Bronchial smooth muscle cell (primary cell): Measurements from ENCODE around the gene NCR1. TPM values are rescaled to one million over a fixed set of nuclear protein-coding genes. Genes with fewer than 3 reads are reported as not detected.

Source experiments
- total RNA-seq: library from RNA; depleted of rRNA; stranded (reverse); fragments of >200 nt; gene quantifications from 2 replicates; pipeline ENCODE4 v1.2.1, GENCODE V29; 2014

NCR1 gene, protein sequence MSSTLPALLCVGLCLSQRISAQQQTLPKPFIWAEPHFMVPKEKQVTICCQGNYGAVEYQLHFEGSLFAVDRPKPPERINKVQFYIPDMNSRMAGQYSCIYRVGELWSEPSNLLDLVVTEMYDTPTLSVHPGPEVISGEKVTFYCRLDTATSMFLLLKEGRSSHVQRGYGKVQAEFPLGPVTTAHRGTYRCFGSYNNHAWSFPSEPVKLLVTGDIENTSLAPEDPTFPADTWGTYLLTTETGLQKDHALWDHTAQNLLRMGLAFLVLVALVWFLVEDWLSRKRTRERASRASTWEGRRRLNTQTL
- total RNA-seq: not detected in 2 replicates

GRCh38 chr19:54905803-54906511 lies at the start of gene NCR1:
Gene NCR1 (plus strand): TSS chr19:54906148. CDS start chr19:54906188, 40 bp downstream.

GRCh38 chr19:54873990-54874389 lies 32.0 kb upstream of the NCR1 start, which contains the start of gene FCAR:
Gene FCAR (plus strand): TSS chr19:54874235. CDS start chr19:54874290, 55 bp downstream.

GRCh38 chr19:54947381-54947780 lies 41.4 kb downstream of the NCR1 start, which contains the start of gene NLRP7:
Gene NLRP7 (minus strand): TSS chr19:54947530.

Other genes with a start within 250 kb of the NCR1 start
- not detected in 2 replicates for gene LILRB4, start 243.2 kb upstream of the NCR1 start, total RNA-seq
- not detected in 2 replicates for gene KIR3DL3, start 181.7 kb upstream of the NCR1 start, total RNA-seq
- not detected in 2 replicates for gene KIR2DL3, start 167.6 kb upstream of the NCR1 start, total RNA-seq
- gene KIR2DL1, start 136.4 kb upstream of the NCR1 start, total RNA-seq: not detected in 2 replicates
- not detected in 2 replicates for gene KIR2DL4, start 102.5 kb upstream of the NCR1 start, total RNA-seq
- gene KIR3DL1, start 89.7 kb upstream of the NCR1 start, total RNA-seq: not detected in 2 replicates
- gene KIR2DS4, start 73.5 kb upstream of the NCR1 start, total RNA-seq: not detected in 2 replicates
- not detected in 2 replicates for gene KIR3DL2, start 55.7 kb upstream of the NCR1 start, total RNA-seq
- gene FCAR, start 31.9 kb upstream of the NCR1 start, total RNA-seq: not detected in 2 replicates
- not detected in 2 replicates for gene NLRP7, start 41.4 kb downstream of the NCR1 start, total RNA-seq
- not detected in 2 replicates for gene NLRP2, start 60.2 kb downstream of the NCR1 start, total RNA-seq
- 0.09 TPM in 1 of 2 replicates, not detected in the other for gene GP6, start 132.1 kb downstream of the NCR1 start, total RNA-seq
- gene RDH13, start 157.0 kb downstream of the NCR1 start, total RNA-seq: 4.3 and 8.2 TPM in 2 replicates
- 0.47 and 0.52 TPM in 2 replicates for gene EPS8L1, start 169.7 kb downstream of the NCR1 start, total RNA-seq
- gene PPP1R12C, start 211.5 kb downstream of the NCR1 start, total RNA-seq: 23.5 and 25.4 TPM in 2 replicates
- gene TNNT1, start 243.1 kb downstream of the NCR1 start, total RNA-seq: 29.6 and 33.3 TPM in 2 replicates